IMR-90 (cell line): ENCODE measurements around the gene TM2D3. TPM values are rescaled to one million over a fixed set of nuclear protein-coding genes. Genes with fewer than 3 reads are reported as not detected.

Experiments used
- ATAC-seq: fragments of 200-7000 bp; cut with Tn5 transposase; 2 replicates; pipeline ENCODE4 v1.9.1; 2020; ENCODE audit warnings: low read depth, mild to moderate bottlenecking, moderate library complexity
- BruUV-seq: library from RNA; stranded (reverse); fragments of 400-500 nt; replicated peaks from 2 replicates; lab custom pipeline; 2021; lab: Mats Ljungman, UMichigan
- CTCF ChIA-PET: fragments of 300-600 bp; formaldehyde crosslinking; extraction: SDS; loops from one replicate; lab custom pipeline; 2021; ENCODE audit warnings: antibody characterized with exemption; lab: Yijun Ruan, JAX
- POLR2A ChIA-PET: fragments of 300-600 bp; sonication (Branson Sonifier 250); formaldehyde crosslinking; loops from one replicate; lab custom pipeline; 2022; ENCODE audit warnings: antibody characterized with exemption; ENCODE audit not compliant: unreplicated experiment; lab: Charles Lee
- DNase-seq: peaks from one replicate; pipeline ENCODE4 v3.0.0; 2013
- H2AFZ ChIP-seq: replicated peaks from 2 replicates; pipeline ENCODE3; 2013; ENCODE audit warnings: low read length, mild to moderate bottlenecking; ENCODE audit not compliant: poor library complexity
- H2AK5ac ChIP-seq: 2 replicates; pipeline ENCODE4 v1.6.1; 2013; ENCODE audit warnings: low read depth, low read length, inconsistent platforms
- H2AK9ac ChIP-seq: replicated peaks from 2 replicates; pipeline ENCODE3; 2013; ENCODE audit warnings: mild to moderate bottlenecking, low read depth, low read length, moderate library complexity; ENCODE audit not compliant: poor library complexity
- H2BK120ac ChIP-seq: 2 replicates; pipeline ENCODE4 v1.6.1; 2013; ENCODE audit warnings: low read depth, low read length, inconsistent platforms
- H2BK15ac ChIP-seq: 3 replicates; pipeline ENCODE4 v1.6.1; 2013; ENCODE audit warnings: low read depth, low read length, inconsistent platforms
- H2BK20ac ChIP-seq: 2 replicates; pipeline ENCODE4 v1.6.1; 2013; ENCODE audit warnings: low read depth, mild to moderate bottlenecking, inconsistent platforms, low read length, moderate library complexity
- H2BK5ac ChIP-seq: 2 replicates; pipeline ENCODE4 v1.6.1; 2013; ENCODE audit warnings: mild to moderate bottlenecking, low read depth, low read length, inconsistent platforms; ENCODE audit not compliant: poor library complexity, severe bottlenecking
- H3K14ac ChIP-seq: replicated peaks from 2 replicates; pipeline ENCODE4 v1.6.1; 2013; ENCODE audit warnings: low read depth, low read length, inconsistent platforms
- H3K18ac ChIP-seq: 2 replicates; pipeline ENCODE4 v1.6.1; 2013; ENCODE audit warnings: low read depth, low read length, control low read depth
- H3K23ac ChIP-seq: 2 replicates; pipeline ENCODE4 v1.6.1; 2013; ENCODE audit warnings: low read depth, low read length, inconsistent platforms
- H3K27ac ChIP-seq: 2 replicates; pipeline ENCODE4 v1.5.1; 2013; ENCODE audit warnings: mild to moderate bottlenecking, control low read depth, low read length; ENCODE audit not compliant: insufficient read depth
- H3K27me3 ChIP-seq: 2 replicates; pipeline ENCODE4 v1.6.1; 2013; ENCODE audit warnings: low read length; ENCODE audit not compliant: control insufficient read depth, insufficient read depth
- H3K36me3 ChIP-seq: 2 replicates; pipeline ENCODE4 v1.6.1; 2013; ENCODE audit warnings: low read length, mixed read lengths; ENCODE audit not compliant: control insufficient read depth, insufficient read depth
- H3K4ac ChIP-seq: 2 replicates; pipeline ENCODE4 v1.6.1; 2013; ENCODE audit warnings: low read depth, low read length, inconsistent platforms
- H3K4me1 ChIP-seq: 2 replicates; pipeline ENCODE4 v1.6.1; 2013; ENCODE audit warnings: low read length, mixed read lengths; ENCODE audit not compliant: control insufficient read depth, insufficient read depth
- H3K4me2 ChIP-seq: 2 replicates; pipeline ENCODE4 v1.6.1; 2013; ENCODE audit warnings: low read depth, mild to moderate bottlenecking, control low read depth, low read length, moderate library complexity
- H3K4me3 ChIP-seq: 2 replicates; pipeline ENCODE4 v1.5.1; 2013; ENCODE audit warnings: low read depth, mild to moderate bottlenecking, control low read depth, low read length, moderate library complexity; ENCODE audit not compliant: insufficient read depth
- H3K56ac ChIP-seq: 2 replicates; pipeline ENCODE4 v1.6.1; 2013; ENCODE audit warnings: low read length, inconsistent platforms; ENCODE audit not compliant: insufficient read depth; ENCODE audit errors: extremely low read depth
- H3K79me1 ChIP-seq, 2 experiments: 2 replicates each; pipeline ENCODE4 v1.6.1; 2013; ENCODE audit warnings: low read length in 2 of 2, inconsistent platforms in 1 of 2, low read depth in 1 of 2
- H3K9ac ChIP-seq: 2 replicates; pipeline ENCODE4 v1.6.1; 2013; ENCODE audit warnings: low read depth, low read length, control low read depth
- H3K9me1 ChIP-seq: 2 replicates; pipeline ENCODE4 v1.6.1; 2013; ENCODE audit warnings: low read length, inconsistent platforms; ENCODE audit not compliant: insufficient read depth
- H3K9me3 ChIP-seq: 2 replicates; pipeline ENCODE4 v1.6.1; 2013; ENCODE audit warnings: low read length; ENCODE audit not compliant: control insufficient read depth, insufficient read depth
- H4K20me1 ChIP-seq: 2 replicates; pipeline ENCODE4 v1.6.1; 2013; ENCODE audit warnings: low read length, inconsistent platforms; ENCODE audit not compliant: insufficient read depth
- H4K5ac ChIP-seq: 2 replicates; pipeline ENCODE4 v1.6.1; 2013; ENCODE audit warnings: mild to moderate bottlenecking, low read depth, low read length, control low read depth
- H4K8ac ChIP-seq, 2 experiments: 2 replicates each; pipeline ENCODE4 v1.6.1; 2013; ENCODE audit warnings: low read depth in 2 of 2, low read length in 2 of 2, control low read depth in 1 of 2, inconsistent platforms in 1 of 2
- H4K91ac ChIP-seq: 2 replicates; pipeline ENCODE4 v1.6.1; 2013; ENCODE audit warnings: low read depth, low read length, inconsistent platforms; ENCODE audit not compliant: insufficient read depth
- CHD1 ChIP-seq: IDR thresholded peaks from 2 replicates; pipeline ENCODE4 v1.6.1; 2012; ENCODE audit warnings: low read depth, low read length, improper control_type of control experiment
- CTCF ChIP-seq: conservative IDR thresholded peaks from 2 replicates; pipeline ENCODE4 v1.5.1; 2012; ENCODE audit warnings: mild to moderate bottlenecking, low read depth, low read length, improper control_type of control experiment
- RFX5 ChIP-seq: IDR thresholded peaks from 2 replicates; pipeline ENCODE4 v1.8.0; 2012; ENCODE audit warnings: low read depth, mild to moderate bottlenecking, low read length, moderate library complexity
- WGBS, 2 experiments: methylation state at CpG; one replicate each; pipeline versions ENCODE4 v1.1.5 to v1.1.7; 2013; ENCODE audit warnings: missing lambda C conversion rate in 2 of 2; ENCODE audit not compliant: insufficient read length in 1 of 2; ENCODE audit errors: extremely low coverage in 2 of 2; 5-methylcytosine and 5-hydroxymethylcytosine counted together
- dilution Hi-C: fragments of 300-500 bp; cut with HindIII; formaldehyde crosslinking; loops from one replicate; pipeline ENCODE4 v1.14.3; 2018; ENCODE audit warnings: low sequenced_read_pairs; ENCODE audit not compliant: unreplicated experiment
- in situ Hi-C: fragments of 300-500 bp; cut with MboI; formaldehyde crosslinking; loops from 3 replicates; pipeline ENCODE4 v1.14.3; 2019; ENCODE audit warnings: low sequenced_read_pairs, inconsistent platforms, mixed read lengths
- intact Hi-C: fragments of 100-400 bp; cut with micrococcal nuclease; formaldehyde crosslinking; loops from 2 replicates; pipeline ENCODE4 v1.10.0; 2022
- polyA plus RNA-seq, 3 experiments: library from polyadenylated mRNA; depleted of rRNA; stranded (reverse); fragments of >200 nt; gene quantifications; 2 replicates each; pipeline ENCODE4 v1.2.3, GENCODE V29; 2012; ENCODE audit warnings: low replicate concordance in 1 of 3
- total RNA-seq: library from RNA; depleted of rRNA; stranded (reverse); fragments of >200 nt; gene quantifications from 2 replicates; pipeline ENCODE4 v1.2.3, GENCODE V29; 2012

Gene TM2D3
- total and polyA plus RNA-seq, 2 of the 4 experiments (the other 2 are of a cell fraction): 27.4 to 34.5 TPM

- intact Hi-C loops: no loop called here
- H3K56ac ChIP-seq: no peak overlapping the region
- peaks cover 21% of the 10 kb centered on the region for H3K9me1 ChIP-seq
- no peak overlapping the region for H3K9ac ChIP-seq
- peaks cover 18% of the 10 kb centered on the region for H3K36me3 ChIP-seq
- no TSS peak for BruUV-seq
- no peaks in the 10 kb centered on the region for H3K27me3 ChIP-seq
- no peak for ATAC-seq
- H3K4me1 ChIP-seq: no peaks in the 10 kb centered on the region
- no peak overlapping the region for H3K23ac ChIP-seq
- H4K91ac ChIP-seq: no peak overlapping the region
- H2BK120ac ChIP-seq: no peak overlapping the region
- no peak overlapping the region for H2BK20ac ChIP-seq
- dilution Hi-C loops: no loop called here
- H2AFZ ChIP-seq: no peak overlapping the region
- no peak overlapping the region for H3K4me3 ChIP-seq
- H3K14ac ChIP-seq: no peak overlapping the region
- no peak overlapping the region for H3K4ac ChIP-seq
- WGBS, 2 experiments: 90% methylated on average over 2 of the region's 9 CpGs; no CpG with 5 or more reads in 1 of the 2 experiments
- no peaks in the 10 kb centered on the region; the same call in 1 of the 2 replicates for H4K20me1 ChIP-seq
- H4K5ac ChIP-seq: no peak overlapping the region
- no peak overlapping the region for H2BK5ac ChIP-seq
- H3K9me3 ChIP-seq: peaks cover 5% of the 10 kb centered on the region; the same call in 1 of the 2 replicates
- POLR2A ChIA-PET: no interaction called here
- CTCF ChIA-PET: no interaction called here
- H3K27ac ChIP-seq: no peak overlapping the region
- TF ChIP-seq CHD1 (no peak), CTCF (0 out of 2 replicates have a peak, but pooled peaks have one; percentile 9), RFX5 (no peak)
- no peak for DNase-seq
- peaks cover 0 to 8% of the 10 kb centered on the region in 2 experiments; a peak in 2 of 4 replicates for H3K79me1 ChIP-seq
- H2BK15ac ChIP-seq: no peak overlapping the region
- no peak overlapping the region for H3K4me2 ChIP-seq
- H2AK9ac ChIP-seq: no peak overlapping the region
- in situ Hi-C loops: no loop called here
- H2AK5ac ChIP-seq: no peak overlapping the region
- no peak overlapping the region for H3K18ac ChIP-seq
- H4K8ac ChIP-seq: no peak overlapping the region
Measured at GRCh38 chr15:101664303-101664913, 12.2 kb upstream of the TM2D3 start.
